K562 (cell line): ENCODE results near the gene PLA2G3. TPM values are rescaled to one million over a fixed set of nuclear protein-coding genes. Genes with fewer than 3 reads are reported as not detected.

Experiments used
- ATAC-seq: fragments of 200-7000 bp; cut with Tn5 transposase; 3 replicates; pipeline ENCODE4 v1.9.1; 2020; ENCODE audit warnings: moderate library complexity
- BruUV-seq: library from RNA; stranded (reverse); fragments of 400-500 nt; replicated peaks from 2 replicates; lab custom pipeline; 2021; lab: Mats Ljungman, UMichigan
- CTCF ChIA-PET: fragments of 300-600 bp; formaldehyde crosslinking; extraction: SDS; loops from one replicate; lab custom pipeline; 2021; ENCODE audit warnings: low intra/inter-chr PET ratio; lab: Yijun Ruan, JAX
- POLR2A ChIA-PET: fragments of 300-600, 350-650 bp; sonication (Branson Sonifier 250); formaldehyde crosslinking; extraction: SDS; loops from one replicate; lab custom pipeline; 2021; ENCODE audit warnings: antibody characterized with exemption, inconsistent platforms; lab: Yijun Ruan, JAX
- DNase-seq, 4 experiments: peaks; one replicate each; pipeline versions ENCODE4 v3.0.0 to v3.0.0-alpha.2; 2011 to 2018; ENCODE audit warnings: low spot score in 3 of 4, mixed read lengths in 3 of 4; ENCODE audit errors: extremely low read depth in 1 of 4
- FAIRE-seq: peaks from 2 replicates; lab custom pipeline; 2011; peaks lifted over from hg19 to GRCh38; lab: Jason Lieb, UNC
- H2AFZ ChIP-seq: 2 replicates; pipeline ENCODE4 v1.6.0; 2011; ENCODE audit warnings: low read depth, low read length, control low read depth, inconsistent platforms
- H3K27ac ChIP-seq: fragments of 200-600 bp; 3 replicates; pipeline ENCODE4 v1.8.0; 2011; ENCODE audit warnings: low read depth, mild to moderate bottlenecking, control low read depth, inconsistent platforms, low read length, moderate library complexity, mixed read lengths; ENCODE audit errors: extremely low read depth
- H3K27me3 ChIP-seq, 2 experiments: fragments of 300-600 bp in 1 of 2; 2 replicates in 1 of 2; 3 replicates in 1 of 2; pipeline versions ENCODE4 v1.6.0 to v1.8.0; 2011; ENCODE audit warnings: inconsistent platforms in 2 of 2, low read length in 2 of 2, mild to moderate bottlenecking in 1 of 2, mixed read lengths in 1 of 2, moderate library complexity in 1 of 2; ENCODE audit not compliant: control insufficient read depth in 2 of 2, insufficient read depth in 2 of 2
- H3K36me3 ChIP-seq: fragments of 300-600 bp; 3 replicates; pipeline ENCODE4 v1.8.0; 2011; ENCODE audit warnings: mild to moderate bottlenecking, low read length, inconsistent platforms; ENCODE audit not compliant: control insufficient read depth, insufficient read depth
- H3K4me1 ChIP-seq, 2 experiments: fragments of 200-600 bp in 1 of 2; replicated peaks in 1 of 2; 2 replicates in 1 of 2; 3 replicates in 1 of 2; pipeline versions ENCODE4 v1.5.1 to v1.8.0; 2011; ENCODE audit warnings: inconsistent platforms in 2 of 2, low read length in 2 of 2, mild to moderate bottlenecking in 1 of 2, mixed read lengths in 1 of 2, moderate library complexity in 1 of 2; ENCODE audit not compliant: control insufficient read depth in 2 of 2, insufficient read depth in 2 of 2
- H3K4me2 ChIP-seq: 2 replicates; pipeline ENCODE4 v1.6.1; 2011; ENCODE audit warnings: low read length, control low read depth, inconsistent platforms, mixed read lengths; ENCODE audit not compliant: insufficient read depth
- H3K4me3 ChIP-seq: fragments of 200-600 bp; sonication (generic), shearing (Covaris generic); 2 replicates; pipeline ENCODE4 v1.5.1; 2016; ENCODE audit warnings: control low read depth, inconsistent platforms
- H3K79me2 ChIP-seq: fragments of 200-600 bp; 3 replicates; pipeline ENCODE4 v1.8.0; 2011; ENCODE audit warnings: low read length, inconsistent platforms; ENCODE audit not compliant: control insufficient read depth, insufficient read depth
- H3K9ac ChIP-seq, 2 experiments: 2 replicates each; pipeline versions ENCODE4 v1.6.0 to v1.6.1; 2011; ENCODE audit warnings: low read depth in 2 of 2, low read length in 2 of 2, control low read depth in 1 of 2, inconsistent platforms in 1 of 2, mild to moderate bottlenecking in 1 of 2, mixed read lengths in 1 of 2; ENCODE audit not compliant: insufficient read depth in 1 of 2
- H3K9me1 ChIP-seq: one replicate; pipeline ENCODE4 v1.6.0; 2011; ENCODE audit warnings: inconsistent platforms, mild to moderate bottlenecking, low read length, moderate library complexity; ENCODE audit not compliant: control insufficient read depth, insufficient read depth
- H3K9me3 ChIP-seq: replicated peaks from 2 replicates; pipeline ENCODE4 v1.5.1; 2011; ENCODE audit warnings: low read depth, low read length, inconsistent platforms; ENCODE audit not compliant: control insufficient read depth, insufficient read depth
- H4K20me1 ChIP-seq: replicated peaks from 2 replicates; pipeline ENCODE4 v1.6.1; 2011; ENCODE audit warnings: low read length, inconsistent platforms, mixed read lengths; ENCODE audit not compliant: control insufficient read depth, insufficient read depth
- ATF7 ChIP-seq: fragments of 450-650 bp; IDR thresholded peaks from 2 replicates; pipeline ENCODE4 v1.7.1; 2014; ENCODE audit warnings: mild to moderate bottlenecking, moderate library complexity
- NR1H2 ChIP-seq: sonication (generic); formaldehyde crosslinking; IDR thresholded peaks from 2 replicates; pipeline ENCODE4 v1.4.0; 2020; ENCODE audit warnings: mild to moderate bottlenecking, missing genetic modification reagents
- POU5F1 ChIP-seq: fragments of 150-350 bp; IDR thresholded peaks from 2 replicates; pipeline ENCODE4 v1.6.1; 2014; ENCODE audit warnings: borderline replicate concordance, low read length, low read depth, mild to moderate bottlenecking; ENCODE audit not compliant: partially characterized antibody
- ZNF717 ChIP-seq: fragments of 250-450 bp; sonication (Bioruptor Pico); IDR thresholded peaks from 2 replicates; pipeline ENCODE4 v1.5.0; 2021
- WGBS: fragments of 100-300 bp; shearing (Covaris generic); methylation state at CpG from one replicate; pipeline ENCODE4 v1.1.6; 2016; ENCODE audit warnings: low coverage, mixed read lengths; ENCODE audit not compliant: insufficient coverage; ENCODE audit errors: missing lambda C conversion rate; 5-methylcytosine and 5-hydroxymethylcytosine counted together
- in situ Hi-C: fragments of 300-500 bp; cut with MboI; formaldehyde crosslinking; loops from 4 replicates; pipeline ENCODE4 v1.15.0; 2018; ENCODE audit warnings: inconsistent platforms, mixed read lengths
- intact Hi-C: fragments of 100-400 bp; cut with micrococcal nuclease; formaldehyde crosslinking; loops from 2 replicates; pipeline ENCODE4 v1.14.2; 2022
- polyA plus RNA-seq, 8 experiments: library from polyadenylated mRNA; depleted of rRNA in 4 of 8; stranded (reverse) in 5 of 8; unstranded in 3 of 8; fragments of >200 nt; fragmentation: Nextera tagmentation in 2 of 8; fragmentation: Illumina TruSeq in 1 of 8; extraction: Ambion mirVana in 2 of 8; extraction: Trizol in 1 of 8; gene quantifications; 2 replicates each; pipeline versions ENCODE4 v1.2.1 to v1.2.3, GENCODE V29; 2011 to 2014; ENCODE audit warnings: inconsistent platforms in 1 of 8, missing spikeins in 1 of 8
- total RNA-seq, 7 experiments: library from RNA; depleted of rRNA in 6 of 7; stranded (reverse); fragments of >200 nt in 6 of 7; fragmentation: Illumina TruSeq in 2 of 7; extraction: Trizol in 2 of 7; gene quantifications; 2 replicates each; pipeline versions ENCODE4 v1.2.1 to v1.2.3, GENCODE V29; 2011 to 2021; ENCODE audit warnings: low replicate concordance in 1 of 7
- TF ChIP-seq, protein P1 (sequence below): fragments of 450-650 bp; conservative IDR thresholded peaks from 2 replicates; pipeline ENCODE4 v1.6.1; 2016; ENCODE audit warnings: missing genetic modification characterization, low read depth, mild to moderate bottlenecking, control low read depth, missing compliant biosample characterization
- TF ChIP-seq, protein P2 (sequence below): sonication (generic); formaldehyde crosslinking; IDR thresholded peaks from 2 replicates; pipeline ENCODE4 v1.9.0; 2022; ENCODE audit warnings: mild to moderate bottlenecking, missing genetic modification reagents

PLA2G3 gene
- total and polyA plus RNA-seq, 9 of the 15 experiments (the other 6 are each of a cell fraction or from before 2014, with no cell fraction given): 0.18 to 1.4 (median 0.64) TPM

DNA sequence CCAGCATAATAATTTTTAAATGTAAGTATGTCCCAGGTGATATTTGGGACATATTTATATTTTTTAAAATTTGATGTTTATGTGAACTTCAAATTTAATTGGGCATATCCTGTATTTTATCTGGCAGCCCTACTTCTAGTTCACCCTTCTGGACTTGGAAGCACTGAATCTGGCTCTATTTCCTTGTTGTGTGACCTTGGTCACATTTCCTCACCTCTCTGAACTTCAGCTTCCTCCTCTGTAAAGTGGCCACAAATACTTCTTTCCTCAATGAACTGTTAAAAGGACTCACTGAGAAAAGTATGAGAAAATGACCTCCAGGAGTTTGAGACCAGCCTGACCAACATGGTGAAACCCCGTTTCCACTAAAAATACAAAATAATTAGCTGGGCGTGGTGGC is 11.6 kb upstream of the PLA2G3 start:
- intact Hi-C loops: loop anchor here (5.0 kb wide), 1 partner anchor 390 kb away; no protein-coding TSS in a partner anchor
- no peaks in the 10 kb centered on the region for H3K36me3 ChIP-seq
- ChIA-PET CTCF (no interaction called here), POLR2A (no interaction called here)
- H3K9me3 ChIP-seq: no peaks in the 10 kb centered on the region
- FAIRE-seq: no peak
- no peak for DNase-seq
- H3K27me3 ChIP-seq: no peaks in the 10 kb centered on the region
- no peaks in the 10 kb centered on the region for H3K4me1 ChIP-seq
- no peak overlapping the region for H3K4me3 ChIP-seq
- H3K27ac ChIP-seq: no peak overlapping the region
- H3K9me1 ChIP-seq: no peaks in the 10 kb centered on the region
- H4K20me1 ChIP-seq: no peaks in the 10 kb centered on the region
- no peak overlapping the region for H3K9ac ChIP-seq
- TF ChIP-seq ZNF717 (CRISPR knock-in tag) (no peak), NR1H2 (no peak), ATF7 (no peak), POU5F1 (no peak)
- TF ChIP-seq, protein P1, sequence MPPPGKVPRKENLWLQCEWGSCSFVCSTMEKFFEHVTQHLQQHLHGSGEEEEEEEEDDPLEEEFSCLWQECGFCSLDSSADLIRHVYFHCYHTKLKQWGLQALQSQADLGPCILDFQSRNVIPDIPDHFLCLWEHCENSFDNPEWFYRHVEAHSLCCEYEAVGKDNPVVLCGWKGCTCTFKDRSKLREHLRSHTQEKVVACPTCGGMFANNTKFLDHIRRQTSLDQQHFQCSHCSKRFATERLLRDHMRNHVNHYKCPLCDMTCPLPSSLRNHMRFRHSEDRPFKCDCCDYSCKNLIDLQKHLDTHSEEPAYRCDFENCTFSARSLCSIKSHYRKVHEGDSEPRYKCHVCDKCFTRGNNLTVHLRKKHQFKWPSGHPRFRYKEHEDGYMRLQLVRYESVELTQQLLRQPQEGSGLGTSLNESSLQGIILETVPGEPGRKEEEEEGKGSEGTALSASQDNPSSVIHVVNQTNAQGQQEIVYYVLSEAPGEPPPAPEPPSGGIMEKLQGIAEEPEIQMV (tag): no peak
- TF ChIP-seq, protein P2, sequence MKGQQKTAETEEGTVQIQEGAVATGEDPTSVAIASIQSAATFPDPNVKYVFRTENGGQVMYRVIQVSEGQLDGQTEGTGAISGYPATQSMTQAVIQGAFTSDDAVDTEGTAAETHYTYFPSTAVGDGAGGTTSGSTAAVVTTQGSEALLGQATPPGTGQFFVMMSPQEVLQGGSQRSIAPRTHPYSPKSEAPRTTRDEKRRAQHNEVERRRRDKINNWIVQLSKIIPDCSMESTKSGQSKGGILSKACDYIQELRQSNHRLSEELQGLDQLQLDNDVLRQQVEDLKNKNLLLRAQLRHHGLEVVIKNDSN (CRISPR knock-in tag): no peak
- no peak overlapping the region for H2AFZ ChIP-seq
- no peaks in the 10 kb centered on the region for H3K79me2 ChIP-seq
- in situ Hi-C loops: loop anchor here (10.0 kb wide), 1 partner anchor 197 kb away; no protein-coding TSS in a partner anchor
- BruUV-seq: no TSS peak
- no peak for ATAC-seq
- 6% methylated on average over 2 of the region's 2 CpGs for WGBS
- no peak overlapping the region for H3K4me2 ChIP-seq
